HG03175 (cell line): Measurements from ENCODE around the gene NEIL3.

ENCODE experiments used
- ATAC-seq: cut with Tn5 transposase; IDR thresholded peaks from one replicate; pipeline ENCODE4 v1.9.1; 2021; ENCODE audit warnings: mild to moderate bottlenecking, moderate library complexity; ENCODE audit not compliant: unreplicated experiment

NEIL3 gene, protein sequence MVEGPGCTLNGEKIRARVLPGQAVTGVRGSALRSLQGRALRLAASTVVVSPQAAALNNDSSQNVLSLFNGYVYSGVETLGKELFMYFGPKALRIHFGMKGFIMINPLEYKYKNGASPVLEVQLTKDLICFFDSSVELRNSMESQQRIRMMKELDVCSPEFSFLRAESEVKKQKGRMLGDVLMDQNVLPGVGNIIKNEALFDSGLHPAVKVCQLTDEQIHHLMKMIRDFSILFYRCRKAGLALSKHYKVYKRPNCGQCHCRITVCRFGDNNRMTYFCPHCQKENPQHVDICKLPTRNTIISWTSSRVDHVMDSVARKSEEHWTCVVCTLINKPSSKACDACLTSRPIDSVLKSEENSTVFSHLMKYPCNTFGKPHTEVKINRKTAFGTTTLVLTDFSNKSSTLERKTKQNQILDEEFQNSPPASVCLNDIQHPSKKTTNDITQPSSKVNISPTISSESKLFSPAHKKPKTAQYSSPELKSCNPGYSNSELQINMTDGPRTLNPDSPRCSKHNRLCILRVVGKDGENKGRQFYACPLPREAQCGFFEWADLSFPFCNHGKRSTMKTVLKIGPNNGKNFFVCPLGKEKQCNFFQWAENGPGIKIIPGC

GRCh38 chr4:177309522-177310371 is at the start of gene NEIL3:
NEIL3 (plus strand) TSS chr4:177309874; CDS start chr4:177309954, 80 bp downstream.
- peak; percentile 88 for ATAC-seq

DNA sequence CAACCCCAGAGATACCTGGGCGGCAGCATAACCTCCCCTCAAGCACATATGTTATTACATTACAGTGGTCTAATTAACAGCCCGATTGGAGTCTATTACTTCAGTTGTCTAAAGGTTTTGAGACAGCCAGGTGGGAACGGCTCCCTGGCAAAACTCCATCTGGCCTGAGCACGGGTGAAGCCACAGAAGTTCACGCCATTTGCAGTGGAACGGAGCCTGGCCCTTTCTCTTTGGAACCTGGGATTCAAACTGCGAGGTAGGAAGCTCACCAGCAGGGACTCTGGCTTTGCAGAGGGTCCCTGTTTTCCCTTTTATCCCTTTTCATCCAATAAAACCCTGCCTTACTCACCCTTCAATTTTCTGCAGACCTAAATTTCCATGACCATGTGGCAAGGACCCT is 45.9 kb upstream of the NEIL3 start:
- no peak for ATAC-seq

DNA sequence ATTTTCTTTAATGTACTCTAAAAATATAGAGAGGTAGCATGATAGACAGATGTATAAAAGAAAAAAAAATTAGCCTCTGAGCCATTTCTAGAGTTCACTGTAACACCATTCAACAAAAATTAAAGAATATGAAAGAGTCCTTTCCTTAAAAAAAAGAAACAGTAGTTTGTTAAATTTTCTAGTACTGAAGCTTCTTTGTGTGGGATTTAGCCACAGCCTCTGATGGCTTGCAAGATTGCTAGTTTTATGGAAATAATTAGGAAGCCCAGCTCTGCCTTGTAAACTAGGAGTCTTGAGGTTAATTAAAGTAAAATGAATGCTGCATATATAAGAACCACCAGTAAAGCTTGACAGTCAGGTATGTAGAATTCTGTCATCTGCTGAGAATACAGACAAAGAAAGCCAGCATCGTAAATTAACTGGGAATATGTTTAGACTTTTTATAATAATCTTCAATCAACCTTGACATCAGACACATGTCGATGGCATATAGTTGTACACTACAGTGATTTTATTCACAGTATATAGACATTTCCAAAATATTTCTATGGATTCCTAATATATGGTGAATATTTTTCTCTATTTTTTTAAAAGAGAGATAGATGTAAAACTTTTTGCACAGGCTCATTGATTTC is 44.8 kb upstream of the NEIL3 start:
- ATAC-seq, result no peak

- no peak for ATAC-seq
Observed at GRCh38 chr4:177265729-177266128, 43.9 kb upstream of the NEIL3 start.

DNA sequence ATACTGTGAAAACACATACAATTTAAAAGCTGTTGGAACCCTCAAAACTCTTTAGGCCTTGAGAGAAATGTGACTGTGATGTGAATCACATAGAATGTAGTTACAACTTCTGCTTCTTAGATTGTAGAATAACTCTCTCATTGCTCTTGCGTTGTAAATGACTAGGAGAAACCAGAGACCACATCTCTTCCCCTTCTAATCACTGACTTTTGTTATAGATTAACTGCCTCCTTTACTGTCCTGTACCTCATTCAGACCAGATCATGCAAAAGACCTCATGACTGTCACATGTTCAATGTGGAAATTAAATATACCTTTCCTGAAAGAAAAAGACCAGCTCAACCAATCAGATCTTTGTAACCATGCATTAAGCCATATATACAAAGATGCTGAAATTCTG is 43.2 kb upstream of the NEIL3 start:
- ATAC-seq, result no peak

GRCh38 chr4:177267911-177268310 is 41.8 kb upstream of the NEIL3 start:
- no peak for ATAC-seq

DNA sequence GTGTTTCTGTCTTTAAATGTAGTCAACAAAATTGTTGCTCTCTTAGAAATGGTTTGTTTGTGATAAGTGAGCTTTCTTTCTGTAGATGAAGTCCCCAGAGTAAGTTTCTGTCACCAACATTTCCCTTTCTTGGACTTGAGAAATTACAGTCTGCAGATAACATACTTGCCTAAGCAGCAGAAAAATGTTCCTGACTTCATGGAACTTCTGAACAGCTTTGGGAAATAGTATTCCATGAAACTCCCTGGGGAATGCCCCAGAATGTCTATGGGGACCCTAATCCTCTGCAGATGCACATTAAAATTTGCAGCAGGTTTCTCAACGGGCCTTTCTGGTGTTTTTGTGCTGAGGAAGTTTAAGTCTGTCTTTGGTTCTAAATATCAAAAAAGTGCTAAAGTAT is 38.6 kb upstream of the NEIL3 start:
- ATAC-seq, result no peak

DNA sequence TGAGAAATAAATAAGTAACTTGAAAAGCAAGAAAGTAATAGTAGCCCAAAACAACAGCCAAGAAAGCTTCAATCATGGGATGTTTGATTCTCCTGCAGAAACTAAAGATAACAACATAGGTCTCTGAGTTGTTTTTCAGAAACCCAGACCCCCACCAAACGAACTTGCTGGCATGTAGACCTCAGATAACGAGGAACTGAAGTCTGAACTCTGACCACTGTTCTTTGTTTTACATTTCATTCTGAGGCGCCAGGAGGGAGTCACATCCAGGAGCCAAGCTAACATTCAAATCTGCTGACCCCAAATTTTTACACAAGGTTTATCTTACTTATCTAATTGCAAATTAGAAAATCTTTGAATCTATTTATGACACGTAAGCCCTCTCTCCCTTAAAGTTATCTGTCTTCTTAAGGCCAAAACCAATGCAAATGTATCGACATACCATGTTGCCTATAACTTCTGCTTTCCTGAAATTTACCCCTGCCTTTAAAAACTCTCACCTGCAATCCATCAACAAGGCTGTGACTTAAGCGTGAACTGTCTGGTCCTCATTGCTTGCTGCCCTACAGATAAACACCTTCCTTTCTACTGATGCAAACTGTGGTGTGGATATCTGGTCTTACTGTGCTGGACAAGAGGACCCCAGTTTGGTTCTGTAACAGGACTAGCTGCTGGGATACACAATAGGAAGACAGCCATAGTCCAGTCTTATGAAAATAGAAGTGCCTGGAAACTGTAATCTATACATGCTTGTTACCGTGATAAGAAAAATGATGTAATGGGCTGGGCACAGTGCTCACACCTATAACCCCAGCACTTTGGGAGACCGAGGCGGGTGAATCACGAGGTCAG is 37.5 kb upstream of the NEIL3 start:
- ATAC-seq, result no peak

GRCh38 chr4:177275999-177276398 is 33.7 kb upstream of the NEIL3 start:
- no peak for ATAC-seq

DNA sequence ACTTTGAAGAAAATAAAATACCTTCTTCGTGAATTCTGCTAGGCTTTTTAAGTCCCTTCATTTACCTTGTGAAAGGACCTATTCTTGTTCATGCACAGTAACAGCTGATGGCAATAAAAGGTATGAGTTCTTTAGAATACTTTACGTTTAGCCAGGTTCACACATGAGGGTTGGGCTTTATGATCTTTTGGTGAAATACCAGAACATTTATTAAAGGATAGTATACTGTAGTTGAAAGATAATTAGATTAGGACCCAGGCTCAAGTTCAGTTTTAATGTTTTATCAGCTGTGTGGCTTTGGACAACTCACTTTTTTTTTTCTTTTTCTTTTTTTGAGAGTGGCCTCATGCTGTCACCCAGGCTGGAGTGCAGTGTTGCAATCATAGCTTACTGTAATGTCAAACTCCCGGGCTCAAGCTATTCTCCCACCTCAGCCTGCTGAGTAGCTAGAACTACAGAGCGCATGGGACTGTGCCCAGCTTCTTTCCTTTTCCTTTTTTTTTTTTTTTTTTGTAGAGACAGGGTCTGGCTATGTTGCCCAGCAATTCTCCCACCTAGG is 28.2 kb upstream of the NEIL3 start:
- no peak for ATAC-seq

DNA sequence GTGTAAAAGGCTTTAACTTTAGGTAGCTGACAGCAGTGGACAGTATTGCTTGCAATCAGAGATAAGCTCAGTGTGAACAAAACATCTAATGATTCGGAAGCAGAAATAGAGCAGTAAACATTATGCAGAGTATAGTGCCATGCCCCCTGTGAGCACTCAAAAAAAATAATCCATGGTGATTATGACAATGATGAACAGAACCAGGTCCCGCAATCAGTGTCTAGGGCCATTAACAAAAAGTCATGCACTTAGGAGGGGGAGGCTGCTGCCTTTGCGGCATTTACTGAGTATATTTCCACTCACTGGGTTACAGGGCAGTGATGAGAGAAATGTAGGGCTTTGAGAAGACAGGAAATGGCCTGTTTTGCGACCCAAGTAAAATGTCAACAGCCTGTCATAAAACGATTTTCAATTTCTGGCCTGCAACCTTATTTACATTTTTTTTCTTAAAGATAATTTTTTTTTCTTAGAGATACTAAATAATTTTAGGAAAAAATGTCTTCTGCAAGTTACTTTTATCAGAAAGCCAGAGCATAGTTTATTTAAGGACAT is 27.3 kb upstream of the NEIL3 start:
- ATAC-seq, result no peak

GRCh38 chr4:177283167-177283566 is 26.5 kb upstream of the NEIL3 start:
- ATAC-seq, result no peak

GRCh38 chr4:177285953-177286352 is 23.7 kb upstream of the NEIL3 start:
- ATAC-seq, result no peak

GRCh38 chr4:177287255-177287654 is 22.4 kb upstream of the NEIL3 start:
- no peak for ATAC-seq

GRCh38 chr4:177288335-177288734 is 21.3 kb upstream of the NEIL3 start:
- no peak for ATAC-seq

- ATAC-seq, result no peak
Observed at GRCh38 chr4:177290780-177291179, 18.9 kb upstream of the NEIL3 start.

DNA sequence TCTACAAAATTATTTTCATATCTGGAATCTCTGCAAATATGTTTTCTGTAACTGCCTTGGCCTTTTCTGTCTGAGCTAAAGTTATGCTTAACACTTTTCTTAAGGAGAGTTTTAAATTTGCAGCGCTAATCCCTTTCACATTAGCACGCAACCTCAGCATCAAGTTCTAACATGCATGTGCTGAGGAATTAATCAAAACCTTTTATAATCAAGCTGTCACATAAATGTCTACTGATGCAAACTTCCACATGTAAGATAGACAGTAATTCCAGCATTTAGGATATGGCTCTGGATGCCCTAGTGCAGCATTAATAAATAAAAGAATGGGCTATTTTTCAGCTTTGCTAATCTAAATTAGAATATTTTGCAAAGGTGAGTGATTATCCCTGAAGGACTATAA is 17.5 kb upstream of the NEIL3 start:
- no peak for ATAC-seq

GRCh38 chr4:177293208-177294033 is 16.3 kb upstream of the NEIL3 start:
- ATAC-seq, result no peak
